Activated naive CD4-positive, alpha-beta T cell treated with anti-CD3 and anti-CD28 coated beads, Interleukin-2, amount 50 U/mL, for 16 hours (primary cell): ENCODE results near the gene HSPB9.

ENCODE experiments used
- DNase-seq: peaks from one replicate; pipeline ENCODE4 v3.0.0-alpha.2; 2020

The HSPB9 gene

DNA sequence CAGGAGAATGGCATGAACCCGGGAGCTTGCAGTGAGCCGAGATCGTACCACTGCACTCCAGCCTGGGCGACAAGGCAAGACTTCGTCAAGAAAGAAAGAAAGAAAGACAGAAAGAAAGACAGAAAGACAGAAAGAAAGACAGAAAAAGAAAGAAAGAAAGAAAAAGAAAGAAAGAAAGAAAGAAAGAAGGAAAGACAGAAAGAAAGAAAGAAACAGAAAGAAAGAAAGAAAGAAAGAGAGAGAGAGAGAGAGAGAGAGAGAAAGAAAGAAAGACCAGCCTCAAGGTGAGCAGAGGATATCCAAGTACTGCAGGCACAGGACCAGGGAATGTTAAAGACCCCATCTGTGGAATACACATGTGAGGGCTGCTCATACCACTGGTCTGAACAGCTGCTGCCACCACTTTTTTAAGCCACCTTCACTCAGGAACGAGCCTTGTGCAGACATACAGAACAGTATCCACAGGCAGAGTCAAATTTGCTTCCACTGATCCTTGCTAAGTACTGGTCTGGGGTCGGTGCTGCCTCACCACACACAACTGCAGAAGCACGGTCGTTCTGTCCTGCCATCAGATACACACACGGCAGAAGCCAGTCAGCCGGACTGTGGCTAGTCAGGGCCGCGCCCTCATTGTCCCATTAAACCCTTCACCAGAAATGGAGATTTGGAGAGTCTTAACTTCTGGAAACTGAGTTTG lies 24.5 kb downstream of the HSPB9 start:
- DNase-seq, result no peak

DNA sequence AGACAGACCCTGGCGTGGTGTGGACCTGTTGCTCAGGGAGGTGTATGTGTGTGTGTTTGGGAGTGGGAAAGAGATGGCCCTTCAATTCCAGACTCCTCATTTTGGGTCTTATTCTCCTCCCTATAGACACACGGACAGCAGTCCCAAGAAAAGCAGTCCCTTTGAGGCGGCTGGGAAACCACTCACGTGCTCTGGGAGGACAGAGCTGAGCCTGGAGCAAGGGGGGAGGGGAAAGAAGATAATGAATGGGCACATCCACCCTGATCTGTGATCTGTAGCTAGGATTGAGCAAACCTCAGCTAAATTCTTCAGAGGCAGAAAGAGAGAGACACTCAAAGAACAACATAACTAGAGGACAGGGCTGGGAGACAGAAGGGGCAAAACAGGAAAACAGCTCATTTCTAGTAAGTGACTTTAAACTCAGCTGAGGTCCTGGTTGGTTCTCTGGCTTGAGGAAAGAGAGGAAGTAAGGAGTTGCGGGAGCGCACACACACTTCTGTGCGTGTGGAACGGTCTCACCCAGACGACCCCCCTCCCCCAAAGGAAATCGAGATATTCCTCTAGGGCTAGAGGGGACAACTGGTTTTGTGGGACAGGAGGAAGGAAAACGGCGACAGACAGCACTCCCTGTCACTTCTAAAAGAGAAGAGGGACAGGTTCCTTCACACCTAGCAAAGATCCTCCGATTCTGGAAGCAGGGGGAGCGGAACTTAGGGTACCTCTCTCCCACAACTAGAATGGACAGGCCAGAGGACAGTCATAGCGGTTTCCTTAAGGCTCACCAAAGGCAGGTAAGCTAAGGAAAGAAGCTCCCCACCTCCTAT lies 31.5 kb downstream of the HSPB9 start:
- no peak for DNase-seq

DNA sequence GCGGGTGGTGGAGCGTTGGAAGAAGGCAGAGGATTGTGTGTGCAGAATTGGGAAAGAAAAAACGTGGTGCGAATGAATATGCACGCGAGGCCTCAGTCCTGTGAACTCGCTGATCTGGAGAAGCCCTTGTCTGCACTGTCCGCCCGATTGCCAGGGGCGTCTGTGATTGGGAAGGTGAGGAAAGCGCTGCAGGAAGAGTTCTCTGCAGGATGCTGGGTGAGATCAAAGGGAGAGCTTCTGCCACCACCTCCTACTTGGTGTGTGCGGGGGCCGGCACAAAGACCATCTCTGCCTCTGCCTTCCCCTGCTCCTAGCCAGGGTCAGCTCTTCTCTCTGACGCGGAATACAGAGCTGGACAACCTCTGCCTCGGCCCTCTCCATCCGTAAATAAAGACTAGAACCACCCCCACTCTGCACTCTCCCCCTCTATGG lies 33.0 kb downstream of the HSPB9 start:
- DNase-seq, result no peak

DNA sequence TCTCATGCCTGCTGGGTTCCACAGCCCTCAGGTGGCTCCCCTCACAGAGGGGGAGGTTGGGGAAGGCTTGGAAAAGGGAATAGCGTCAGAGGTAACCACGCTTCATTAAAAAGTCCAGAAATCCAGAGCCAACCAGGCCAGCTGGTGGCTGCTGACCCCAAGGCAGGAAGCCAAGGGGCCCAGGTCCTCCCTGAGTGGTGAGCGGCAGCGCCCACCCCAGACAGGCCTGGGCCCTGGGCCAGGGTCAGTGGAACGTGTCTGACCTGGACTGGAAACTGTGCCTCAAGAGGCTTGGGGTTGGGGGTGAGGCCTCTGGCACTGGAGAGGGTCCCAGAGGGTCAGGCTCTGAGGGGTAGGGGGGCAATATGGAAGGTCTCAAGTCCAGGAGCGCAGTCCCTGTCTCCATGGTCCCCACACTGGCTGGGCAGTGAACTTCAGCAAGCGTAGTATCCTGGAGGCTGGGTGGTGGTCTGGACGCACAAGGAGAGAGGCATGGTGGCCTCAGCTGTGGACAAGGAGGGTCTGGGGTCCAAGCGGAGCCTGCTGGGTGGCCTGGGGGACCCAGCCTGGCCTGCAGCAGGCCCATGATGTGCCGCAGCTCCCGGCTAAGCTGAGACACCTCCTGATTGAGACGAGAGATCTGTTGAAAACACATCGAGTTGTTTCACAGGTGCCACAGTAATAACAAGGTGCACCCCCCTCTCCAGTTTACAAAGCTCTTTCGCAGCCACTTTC lies 37.4 kb downstream of the HSPB9 start:
- no peak for DNase-seq

DNA sequence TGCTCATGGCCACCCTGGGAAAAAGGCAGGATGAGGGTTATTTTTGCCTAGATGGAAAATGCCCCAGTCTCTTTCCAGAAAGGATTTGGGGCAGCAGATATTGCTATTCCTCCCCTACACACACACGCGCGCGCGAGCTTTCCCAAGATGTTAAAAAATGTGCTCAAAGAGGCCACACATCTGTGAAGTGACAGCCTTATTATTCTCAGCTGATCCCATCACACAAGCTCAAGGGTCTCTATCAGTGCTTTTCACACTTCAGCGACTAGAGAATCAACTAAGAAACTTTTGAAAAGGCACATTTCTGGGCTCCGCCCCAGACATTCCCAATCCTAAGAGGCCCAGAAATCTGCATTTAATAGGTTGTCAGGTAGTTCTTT lies 37.9 kb downstream of the HSPB9 start:
- DNase-seq, result no peak

DNA sequence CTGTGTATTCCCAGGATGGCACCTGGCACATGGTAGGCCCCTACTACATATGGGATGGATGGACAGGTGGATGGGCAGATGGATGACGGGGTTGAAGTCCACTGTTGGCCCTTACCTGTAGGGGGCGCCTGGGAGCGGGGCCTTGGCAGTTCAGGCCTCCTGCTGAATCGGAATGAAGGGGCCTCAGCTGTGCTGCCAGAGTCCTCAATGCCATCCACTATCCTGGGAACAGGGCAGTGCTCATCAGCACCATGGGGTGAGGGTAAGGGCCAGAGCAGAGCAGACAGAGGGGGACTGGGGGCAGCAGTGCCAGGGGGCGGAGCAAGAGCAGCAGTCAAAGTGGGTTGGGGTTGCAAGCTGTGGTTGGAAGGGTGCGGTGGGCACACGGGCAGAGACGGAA lies 40.5 kb downstream of the HSPB9 start:
- DNase-seq, result peak; percentile 33

DNA sequence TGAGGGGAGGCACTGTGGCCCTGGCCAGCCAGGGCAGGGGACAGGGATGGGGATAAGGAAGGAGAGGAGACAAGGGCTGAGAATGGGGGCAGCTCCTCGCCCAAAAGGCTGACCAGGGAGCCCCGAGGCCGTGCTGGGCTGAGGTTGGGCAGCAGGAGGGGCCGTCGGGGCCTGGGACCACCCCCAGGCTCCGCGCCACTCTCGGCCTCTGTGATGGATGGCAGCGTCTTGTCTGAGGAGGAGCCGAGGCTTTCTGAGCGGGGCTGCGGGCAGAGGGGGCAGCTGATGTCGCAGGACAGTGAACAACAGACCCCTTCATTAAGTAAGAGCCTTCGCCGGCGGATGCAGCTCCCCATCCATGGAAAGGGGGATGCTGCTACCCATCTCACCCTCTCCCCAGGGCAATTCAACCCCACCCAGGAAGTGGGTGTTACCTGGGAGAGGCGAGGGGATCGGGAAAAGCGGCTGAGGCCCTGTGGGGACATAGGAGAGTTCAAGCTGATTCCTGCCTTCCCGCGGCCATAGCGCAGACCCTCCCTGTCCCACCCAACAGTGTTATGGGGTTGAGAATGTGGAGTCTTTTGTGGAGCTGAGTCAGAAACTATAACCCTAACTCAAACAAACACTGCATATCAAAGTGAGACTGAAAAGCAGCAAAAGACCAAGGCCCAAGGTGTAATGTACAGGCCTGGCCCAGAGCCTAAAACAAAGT lies 41.2 kb downstream of the HSPB9 start:
- no peak for DNase-seq

DNA sequence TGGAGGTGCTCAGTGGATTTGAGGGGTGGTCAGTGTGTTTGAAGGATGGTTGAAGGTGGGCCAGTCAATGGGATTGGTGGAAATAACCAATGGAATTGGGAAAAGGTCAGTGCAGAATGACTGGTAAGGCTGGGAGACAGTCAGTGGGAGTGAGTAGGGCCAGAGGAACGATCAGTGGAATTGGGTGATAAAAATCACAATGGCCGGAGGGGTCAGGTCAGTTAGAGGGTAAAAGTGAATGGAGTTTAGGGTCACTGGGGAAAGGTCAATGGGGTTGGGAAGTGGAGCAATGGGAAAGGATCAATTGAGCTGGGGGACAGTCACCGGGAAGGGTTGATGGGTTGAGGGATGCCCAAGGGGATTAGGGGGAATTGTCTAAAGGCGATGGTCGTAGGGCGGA lies 43.1 kb downstream of the HSPB9 start:
- no peak for DNase-seq

DNA sequence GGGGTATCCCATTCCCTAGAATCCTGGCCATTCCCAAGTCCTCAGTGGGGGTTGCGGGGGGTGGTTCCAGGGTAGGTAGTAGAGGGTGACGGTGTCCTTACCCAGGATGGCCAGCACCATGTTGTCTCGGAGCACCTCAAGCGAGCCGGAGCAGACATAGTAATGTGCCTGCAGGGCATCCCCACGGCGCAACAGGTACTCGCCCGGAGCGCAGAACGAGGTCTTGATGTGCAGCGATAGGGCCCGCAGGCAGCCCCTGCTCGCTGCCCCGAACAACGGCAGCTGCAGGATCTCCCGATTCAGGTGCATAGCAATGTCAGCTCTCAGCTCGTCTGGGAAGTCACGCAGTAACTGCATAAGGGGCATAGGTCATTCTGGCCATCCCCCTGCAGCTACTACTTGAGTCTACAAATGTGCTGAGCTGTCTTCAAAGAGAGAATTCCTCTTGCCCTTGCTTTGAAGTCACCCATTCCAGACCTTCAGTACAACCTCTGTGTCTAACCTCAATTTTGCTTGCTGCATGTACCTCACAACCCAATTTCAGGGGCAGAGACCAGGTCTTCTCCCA lies 43.7 kb downstream of the HSPB9 start:
- DNase-seq, result no peak

DNA sequence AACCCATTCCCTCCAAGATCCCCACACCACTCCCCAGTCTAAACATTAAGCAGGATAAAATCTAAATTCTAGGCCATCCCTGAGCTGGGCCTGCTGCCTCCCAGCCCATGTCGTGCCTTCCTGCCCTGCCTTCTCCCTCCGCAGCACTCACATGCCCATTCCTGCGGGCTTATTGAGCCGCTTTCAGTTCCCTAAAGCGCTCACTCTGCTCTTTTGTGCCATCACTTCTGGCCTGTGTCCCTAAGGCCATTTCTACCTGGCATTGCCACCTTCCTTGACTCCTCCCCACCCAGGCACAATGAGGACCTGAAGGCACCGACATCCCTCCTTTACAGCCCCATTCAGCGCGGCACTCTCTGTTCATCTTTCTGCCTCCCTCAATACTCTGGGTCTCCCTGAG lies 45.2 kb downstream of the HSPB9 start:
- DNase-seq, result no peak

DNA sequence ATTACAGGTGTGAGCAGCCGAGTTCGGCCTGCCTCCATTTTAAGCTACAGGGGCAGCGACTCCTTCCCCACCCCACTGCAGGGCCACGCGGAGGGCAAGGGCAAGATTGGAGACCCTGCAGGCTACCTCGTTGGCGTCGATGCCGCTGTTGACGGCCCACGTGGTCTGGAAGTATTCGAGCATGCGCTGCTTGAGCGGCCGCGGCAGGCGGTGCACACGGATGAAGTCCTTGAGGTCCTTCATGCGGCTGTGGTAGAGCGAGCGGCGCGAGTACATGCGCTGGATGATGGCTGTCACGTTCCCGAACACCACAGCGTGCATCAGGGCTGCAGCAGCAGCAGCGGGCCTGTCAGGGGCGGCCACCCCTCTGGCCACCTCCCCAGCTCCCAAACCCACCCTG lies 46.7 kb downstream of the HSPB9 start:
- no peak for DNase-seq

DNA sequence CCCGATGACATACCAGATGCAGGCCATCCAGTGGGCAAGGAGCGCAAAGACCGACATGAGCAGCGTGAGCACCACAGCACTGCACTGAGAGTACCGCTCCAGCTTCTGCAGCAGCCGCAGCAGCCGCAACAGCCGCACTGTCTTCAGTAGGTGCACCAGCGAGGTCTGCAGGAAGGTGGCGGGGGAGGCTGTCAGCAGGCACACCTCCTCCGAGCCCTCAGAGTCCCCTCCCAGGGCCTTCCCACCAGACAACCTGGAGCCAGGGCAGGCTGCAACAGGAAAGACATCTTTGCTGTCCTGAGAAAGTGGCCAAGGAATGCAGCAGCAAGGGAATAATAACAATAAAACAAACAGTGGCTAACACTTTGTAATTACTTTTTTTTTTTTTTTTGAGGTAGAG lies 49.2 kb downstream of the HSPB9 start:
- DNase-seq, result no peak
